HEK293T (cell line): ENCODE measurements around the gene DOK3.

ENCODE experiments used
- CTCF ChIA-PET: fragments of 350-600 bp; formaldehyde crosslinking; extraction: SDS; loops from one replicate; lab custom pipeline; 2021; ENCODE audit warnings: antibody characterized with exemption, inconsistent platforms; lab: Yijun Ruan, JAX
- POLR2A ChIA-PET: fragments of 350-600 bp; formaldehyde crosslinking; extraction: SDS; loops from one replicate; lab custom pipeline; 2020; ENCODE audit warnings: antibody characterized with exemption, inconsistent platforms; lab: Yijun Ruan, JAX
- DNase-seq: peaks from one replicate; pipeline ENCODE4 v3.0.0; 2012; ENCODE audit warnings: mixed read lengths; ENCODE audit errors: extremely low spot score
- ARNT ChIP-seq: fragments of 450-650 bp; IDR thresholded peaks from 2 replicates; pipeline ENCODE4 v1.6.1; 2017; ENCODE audit warnings: mild to moderate bottlenecking
- BHLHE40 ChIP-seq: fragments of 450-650 bp; IDR thresholded peaks from 2 replicates; pipeline ENCODE4 v1.6.1; 2016; ENCODE audit warnings: mild to moderate bottlenecking, moderate library complexity, borderline replicate concordance
- CTBP1 ChIP-seq: fragments of 450-650 bp; IDR thresholded peaks from 2 replicates; pipeline ENCODE4 v1.6.1; 2016; ENCODE audit warnings: borderline replicate concordance
- ELF4 ChIP-seq: fragments of 450-650 bp; IDR thresholded peaks from 2 replicates; pipeline ENCODE4 v1.6.1; 2017; ENCODE audit warnings: antibody characterized with exemption
- FOXA1 ChIP-seq: fragments of 450-650 bp; IDR thresholded peaks from 2 replicates; pipeline ENCODE4 v1.6.1; 2016; ENCODE audit warnings: mild to moderate bottlenecking
- FOXK2 ChIP-seq: fragments of 450-650 bp; IDR thresholded peaks from 2 replicates; pipeline ENCODE4 v1.6.1; 2016; ENCODE audit warnings: mild to moderate bottlenecking
- FOXM1 ChIP-seq: fragments of 450-650 bp; IDR thresholded peaks from 2 replicates; pipeline ENCODE4 v1.6.1; 2017; ENCODE audit warnings: mild to moderate bottlenecking, borderline replicate concordance
- HDGF ChIP-seq: fragments of 450-650 bp; IDR thresholded peaks from 2 replicates; pipeline ENCODE4 v1.6.1; 2017; ENCODE audit warnings: antibody characterized with exemption, borderline replicate concordance
- L3MBTL2 ChIP-seq: fragments of 450-650 bp; conservative IDR thresholded peaks from 2 replicates; pipeline ENCODE4 v1.6.1; 2016; ENCODE audit warnings: mild to moderate bottlenecking
- LEF1 ChIP-seq: fragments of 450-650 bp; IDR thresholded peaks from 2 replicates; pipeline ENCODE4 v1.6.1; 2017; ENCODE audit warnings: mild to moderate bottlenecking, borderline replicate concordance
- NFRKB ChIP-seq: fragments of 450-650 bp; IDR thresholded peaks from 2 replicates; pipeline ENCODE4 v1.6.1; 2016; ENCODE audit warnings: mild to moderate bottlenecking, moderate library complexity
- SP1 ChIP-seq: fragments of 450-650 bp; IDR thresholded peaks from 2 replicates; pipeline ENCODE4 v1.6.1; 2017
- SUZ12 ChIP-seq: fragments of 450-650 bp; IDR thresholded peaks from 2 replicates; pipeline ENCODE4 v1.6.1; 2016; ENCODE audit warnings: mild to moderate bottlenecking
- TARDBP ChIP-seq: fragments of 450-650 bp; IDR thresholded peaks from 2 replicates; pipeline ENCODE4 v1.6.1; 2016
- ZNF384 ChIP-seq: fragments of 450-650 bp; IDR thresholded peaks from 2 replicates; pipeline ENCODE4 v1.6.1; 2016
- TF ChIP-seq, protein P1 (sequence below): fragments of 450-650 bp; IDR thresholded peaks from 2 replicates; pipeline ENCODE4 v1.6.1; 2016

The DOK3 gene

DNA sequence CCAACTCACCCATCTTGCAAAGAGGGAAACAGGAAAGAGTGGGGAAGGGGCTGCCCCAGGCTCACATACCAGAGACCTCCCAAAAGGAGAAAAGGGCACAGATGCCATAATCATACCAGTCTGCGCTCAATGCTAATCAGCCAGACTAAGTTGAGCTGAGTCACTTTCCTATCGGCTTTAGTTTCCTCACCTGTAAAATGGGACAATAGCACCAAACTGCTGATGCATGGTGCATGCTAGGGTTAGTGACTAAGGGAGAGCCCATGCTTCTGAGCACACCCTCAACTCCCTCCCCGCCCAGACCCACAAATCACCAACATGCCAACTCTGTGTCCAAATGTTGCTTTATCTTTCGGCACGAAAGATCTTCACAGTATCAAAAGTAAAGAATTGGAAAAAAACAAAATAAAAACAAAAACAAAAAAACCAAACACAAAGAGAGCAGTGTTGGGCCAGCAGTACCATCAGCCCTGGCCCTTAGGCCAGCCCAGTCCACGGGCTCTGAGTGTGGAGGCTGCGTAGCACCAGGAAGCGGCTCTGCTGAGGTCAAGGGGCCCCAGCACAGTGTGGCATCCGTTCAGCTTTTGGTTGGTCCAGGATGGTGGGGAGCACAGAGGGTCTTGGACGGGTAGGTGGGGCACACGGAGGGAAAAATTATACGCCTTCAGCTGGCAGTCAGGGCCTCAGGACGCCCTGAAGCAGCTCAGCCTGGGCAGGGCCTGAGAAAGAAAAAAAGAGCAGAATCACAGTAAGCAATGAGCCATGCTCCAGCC is 10.0 kb upstream of the DOK3 start:
- TF ChIP-seq ARNT (no peak), SP1 (no peak), ZNF384 (no peak), HDGF (no peak), NFRKB (no peak), TARDBP (no peak), FOXM1 (no peak)
- POLR2A ChIA-PET, result no interaction called here
- CTCF ChIA-PET, result interaction anchor here (1.0 kb wide), 1 partner anchor 27 kb away, joined by 3 read pairs; no protein-coding TSS in a partner anchor
- no peak for DNase-seq

DNA sequence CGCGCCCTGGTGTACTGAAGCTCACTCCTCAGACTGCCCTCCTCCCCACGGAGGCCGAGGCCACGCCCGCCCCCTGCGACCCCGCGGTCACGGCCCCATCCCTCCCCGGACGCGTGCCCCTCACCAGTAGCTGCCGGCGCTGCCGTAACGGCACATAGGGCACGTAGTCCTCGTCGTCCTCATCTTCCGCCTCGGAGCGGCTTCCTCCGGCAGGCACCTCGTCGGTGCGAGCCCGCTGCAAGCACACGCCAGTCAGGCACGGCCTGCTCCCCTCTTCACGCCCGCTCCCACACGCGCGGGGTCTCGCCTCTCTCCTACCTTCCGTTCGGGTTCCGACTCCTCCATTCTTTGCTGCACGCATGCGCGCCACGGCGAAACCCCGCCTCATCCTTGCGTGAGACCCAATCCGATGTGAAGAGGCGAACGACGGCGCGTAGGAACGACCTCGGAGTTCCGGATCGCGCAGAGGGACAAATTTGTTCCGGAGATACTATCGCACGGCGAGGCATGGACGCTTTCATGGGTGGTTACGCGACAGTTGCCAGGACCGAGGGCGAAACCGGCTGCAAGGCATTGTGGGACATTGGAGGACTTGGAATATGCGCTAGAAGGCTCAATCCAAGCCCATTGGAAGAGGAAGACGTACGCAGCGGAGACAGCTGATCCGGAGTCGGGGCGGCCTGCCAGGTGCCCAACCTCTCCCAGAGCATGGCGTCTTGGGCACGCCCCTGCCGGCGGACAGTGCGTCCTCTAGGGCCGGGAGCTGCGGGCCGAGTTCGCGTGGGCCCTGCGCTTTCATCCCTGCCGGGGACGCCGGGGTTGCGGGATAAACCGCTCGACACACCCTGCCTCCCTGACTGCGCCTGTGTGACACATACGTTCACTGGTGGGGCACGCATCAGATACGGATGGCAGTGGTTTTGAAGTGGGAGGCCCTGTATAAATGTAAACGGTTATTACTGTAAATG is 7.3 kb upstream of the DOK3 start, which contains the start of gene DDX41:
Gene DDX41 (minus strand): TSS at position 361 of the 968 bp plus-strand sequence. CDS start 16 bp downstream, at position 345.
- no peak for TF ChIP-seq FOXK2
- no peak for TF ChIP-seq ELF4
- TF ChIP-seq, protein P1, sequence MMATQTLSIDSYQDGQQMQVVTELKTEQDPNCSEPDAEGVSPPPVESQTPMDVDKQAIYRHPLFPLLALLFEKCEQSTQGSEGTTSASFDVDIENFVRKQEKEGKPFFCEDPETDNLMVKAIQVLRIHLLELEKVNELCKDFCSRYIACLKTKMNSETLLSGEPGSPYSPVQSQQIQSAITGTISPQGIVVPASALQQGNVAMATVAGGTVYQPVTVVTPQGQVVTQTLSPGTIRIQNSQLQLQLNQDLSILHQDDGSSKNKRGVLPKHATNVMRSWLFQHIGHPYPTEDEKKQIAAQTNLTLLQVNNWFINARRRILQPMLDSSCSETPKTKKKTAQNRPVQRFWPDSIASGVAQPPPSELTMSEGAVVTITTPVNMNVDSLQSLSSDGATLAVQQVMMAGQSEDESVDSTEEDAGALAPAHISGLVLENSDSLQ, result 0 out of 2 replicates have a peak, but pooled peaks have one; percentile 25
- TF ChIP-seq L3MBTL2, result peak; percentile 57
- ChIA-PET CTCF (interaction anchor here (0.7 to 2.4 kb wide), 2 partner anchors 15 to 126 kb away, joined by 3 to 8 read pairs; no protein-coding TSS in a partner anchor), POLR2A (interaction anchor here (0.6 to 2.2 kb wide), 13 partner anchors 9 to 150 kb away, joined by 3 to 8 read pairs (median 5); partner anchors contain the start of genes DBN1 and PDLIM7)
- DNase-seq, result peak; percentile 99

DNA sequence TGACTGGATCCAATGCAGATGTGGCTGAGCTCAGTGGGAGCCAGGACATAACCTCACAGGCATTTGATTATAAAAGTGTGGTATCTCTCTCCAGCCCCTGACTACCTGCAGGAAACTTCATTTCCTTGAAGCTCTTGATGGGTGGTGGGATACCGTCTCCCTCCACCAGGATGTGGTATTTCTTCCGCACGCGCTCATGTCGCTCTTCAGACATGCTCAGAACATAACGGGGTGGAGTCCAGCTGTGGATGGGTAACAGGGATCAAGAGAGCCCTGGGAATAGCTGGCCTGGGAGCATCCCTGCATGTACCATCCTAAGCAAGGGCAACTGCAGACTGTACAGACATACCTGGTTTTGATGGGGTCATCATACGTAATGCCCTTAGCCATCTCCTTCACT is 6.0 kb upstream of the DOK3 start:
- TF ChIP-seq FOXM1, result no peak
- no peak for TF ChIP-seq L3MBTL2
- TF ChIP-seq TARDBP, result no peak
- TF ChIP-seq FOXA1, result no peak
- POLR2A ChIA-PET, result interaction anchor here (1.0 to 2.2 kb wide), 8 partner anchors 9 to 149 kb away, joined by 3 to 8 read pairs (median 5); partner anchors contain the start of genes DBN1 and PDLIM7
- CTCF ChIA-PET, result interaction anchor here (0.7 to 2.4 kb wide), 3 partner anchors 14 to 125 kb away, joined by 3 to 8 read pairs (median 3); no protein-coding TSS in a partner anchor
- no peak for DNase-seq

DNA sequence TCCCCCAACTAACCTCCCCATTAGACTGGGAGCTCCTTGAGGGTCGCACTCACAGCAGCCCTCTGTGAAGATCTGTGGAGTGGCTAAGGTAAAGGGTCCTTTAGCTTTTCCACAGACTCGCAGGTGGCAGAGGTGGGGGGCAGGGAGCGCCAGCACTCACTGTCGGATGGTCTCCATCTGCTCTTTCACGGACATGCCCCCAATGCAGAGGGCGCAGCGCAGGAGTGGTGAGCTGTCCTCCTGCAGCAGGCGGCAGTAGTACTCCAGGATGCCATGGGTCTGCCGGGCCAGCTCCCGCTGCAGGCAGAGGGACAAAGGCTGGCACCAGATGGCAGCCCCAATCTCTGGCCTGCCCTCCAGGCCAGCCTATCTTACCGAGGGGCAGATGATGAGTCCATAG is 4.9 kb upstream of the DOK3 start:
- ChIA-PET POLR2A (no interaction called here), CTCF (interaction anchor here (1.4 kb wide), 1 partner anchor 59 kb away, joined by 3 read pairs; no protein-coding TSS in a partner anchor)
- no peak for DNase-seq
- TF ChIP-seq BHLHE40 (no peak), FOXK2 (no peak), SUZ12 (no peak), ELF4 (no peak), ARNT (no peak), TARDBP (no peak)

DNA sequence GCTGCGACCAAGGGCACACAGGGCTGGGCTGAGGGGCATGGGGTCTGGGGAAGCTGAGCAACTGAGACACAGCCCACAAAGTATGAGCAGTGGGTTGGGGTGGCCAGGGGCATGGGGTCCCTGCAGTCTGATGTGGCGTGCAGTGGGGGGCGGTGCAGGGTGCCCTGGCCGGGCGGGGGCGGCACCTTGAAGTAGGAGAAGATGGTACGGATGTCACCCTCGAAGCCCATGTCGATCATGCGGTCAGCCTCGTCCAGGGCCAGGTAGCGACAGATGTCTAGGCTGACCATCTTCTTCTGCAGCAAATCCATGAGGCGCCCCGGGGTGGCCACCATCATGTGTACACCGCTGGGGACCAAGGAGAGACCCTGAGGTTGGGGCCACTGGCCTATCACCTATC is 3.9 kb upstream of the DOK3 start:
- CTCF ChIA-PET, result no interaction called here
- TF ChIP-seq SUZ12 (no peak), HDGF (no peak), FOXA1 (no peak), FOXM1 (no peak), CTBP1 (no peak), BHLHE40 (no peak), NFRKB (no peak), ELF4 (no peak), TARDBP (no peak), FOXK2 (no peak), SP1 (no peak), L3MBTL2 (no peak), ARNT (no peak), LEF1 (no peak)
- TF ChIP-seq, protein P1, result no peak
- no peak for DNase-seq
- POLR2A ChIA-PET, result no interaction called here

DNA sequence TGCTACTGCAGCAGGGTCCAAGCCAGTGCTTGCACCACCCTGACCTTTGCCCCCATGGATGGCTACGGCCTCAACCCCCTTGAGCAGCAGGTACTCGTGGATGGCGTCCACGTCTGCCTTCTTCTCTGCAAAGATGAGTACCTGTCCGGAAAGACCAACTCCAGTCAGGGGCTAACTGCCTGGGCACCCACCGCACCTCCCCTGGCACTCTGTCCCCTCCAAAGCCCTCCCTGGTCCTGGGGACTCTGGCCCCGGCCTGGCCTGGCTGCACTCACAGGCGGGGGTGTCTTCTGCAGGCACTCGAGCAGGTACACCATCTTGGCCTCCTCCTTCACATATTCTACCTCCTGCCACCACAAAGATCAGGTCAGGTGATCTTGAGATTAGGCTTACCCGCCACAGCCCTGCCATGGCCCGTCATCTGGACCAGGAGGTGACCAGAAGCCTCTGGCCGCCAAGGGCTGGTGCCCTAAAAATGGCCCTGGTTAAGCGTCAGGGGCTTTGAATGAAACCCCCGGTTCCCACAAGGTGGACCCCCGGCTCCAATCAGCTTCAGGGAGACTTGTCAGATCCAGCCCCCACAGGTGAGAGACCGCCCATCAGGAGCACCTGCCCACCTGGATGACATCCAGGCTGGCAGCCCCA is 3.2 kb upstream of the DOK3 start:
- no peak for DNase-seq
- TF ChIP-seq FOXA1, result no peak
- TF ChIP-seq SP1, result no peak
- no peak for TF ChIP-seq FOXM1
- no peak for TF ChIP-seq ELF4
- no peak for TF ChIP-seq ARNT
- TF ChIP-seq NFRKB, result no peak
- no peak for TF ChIP-seq FOXK2
- TF ChIP-seq, protein P1, result no peak
- TF ChIP-seq ZNF384, result no peak
- TF ChIP-seq TARDBP, result no peak
- TF ChIP-seq LEF1, result no peak
- no peak for TF ChIP-seq L3MBTL2
- TF ChIP-seq SUZ12, result no peak
- no peak for TF ChIP-seq CTBP1
- no peak for TF ChIP-seq HDGF
- TF ChIP-seq BHLHE40, result no peak
- CTCF ChIA-PET, result no interaction called here
- POLR2A ChIA-PET, result no interaction called here
